Astrocyte (in vitro differentiated cells and primary cell): ENCODE measurements around the gene UNC80.

ENCODE experiments used
- EZH2 ChIP-seq: IDR thresholded peaks from 2 replicates; pipeline ENCODE4 v1.6.1; 2012; ENCODE audit warnings: mild to moderate bottlenecking, low read length, inconsistent platforms; ENCODE audit not compliant: insufficient read depth
- TF ChIP-seq, protein P1 (sequence below): IDR thresholded peaks from 2 replicates; pipeline ENCODE4 v1.5.1; 2011; ENCODE audit warnings: low read depth, mild to moderate bottlenecking, inconsistent platforms, low read length, moderate library complexity; ENCODE audit not compliant: insufficient read depth

DNA sequence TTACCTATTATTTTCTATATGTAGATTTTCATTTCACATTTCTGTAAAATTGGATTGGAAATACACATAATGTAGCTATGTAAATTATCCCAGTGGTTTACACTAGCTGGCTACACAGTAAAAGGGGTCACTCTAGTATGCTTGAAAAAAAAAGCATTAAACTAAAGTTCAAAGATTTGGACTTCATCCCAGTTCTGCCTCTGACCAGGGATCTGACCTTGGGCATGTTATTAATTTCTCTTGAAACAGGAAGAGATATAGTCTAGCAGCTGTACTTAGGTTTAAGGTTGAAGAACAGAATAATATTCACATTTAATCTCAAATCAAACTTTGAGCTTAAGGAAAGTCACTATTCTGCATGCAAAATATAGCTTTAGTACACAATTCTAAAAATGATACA, 166.3 kb downstream of the UNC80 start:
- TF ChIP-seq, protein P1, sequence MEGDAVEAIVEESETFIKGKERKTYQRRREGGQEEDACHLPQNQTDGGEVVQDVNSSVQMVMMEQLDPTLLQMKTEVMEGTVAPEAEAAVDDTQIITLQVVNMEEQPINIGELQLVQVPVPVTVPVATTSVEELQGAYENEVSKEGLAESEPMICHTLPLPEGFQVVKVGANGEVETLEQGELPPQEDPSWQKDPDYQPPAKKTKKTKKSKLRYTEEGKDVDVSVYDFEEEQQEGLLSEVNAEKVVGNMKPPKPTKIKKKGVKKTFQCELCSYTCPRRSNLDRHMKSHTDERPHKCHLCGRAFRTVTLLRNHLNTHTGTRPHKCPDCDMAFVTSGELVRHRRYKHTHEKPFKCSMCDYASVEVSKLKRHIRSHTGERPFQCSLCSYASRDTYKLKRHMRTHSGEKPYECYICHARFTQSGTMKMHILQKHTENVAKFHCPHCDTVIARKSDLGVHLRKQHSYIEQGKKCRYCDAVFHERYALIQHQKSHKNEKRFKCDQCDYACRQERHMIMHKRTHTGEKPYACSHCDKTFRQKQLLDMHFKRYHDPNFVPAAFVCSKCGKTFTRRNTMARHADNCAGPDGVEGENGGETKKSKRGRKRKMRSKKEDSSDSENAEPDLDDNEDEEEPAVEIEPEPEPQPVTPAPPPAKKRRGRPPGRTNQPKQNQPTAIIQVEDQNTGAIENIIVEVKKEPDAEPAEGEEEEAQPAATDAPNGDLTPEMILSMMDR: no peak
- TF ChIP-seq EZH2: no peak
